Measurements from ENCODE around the gene ZNHIT6.

DNA sequence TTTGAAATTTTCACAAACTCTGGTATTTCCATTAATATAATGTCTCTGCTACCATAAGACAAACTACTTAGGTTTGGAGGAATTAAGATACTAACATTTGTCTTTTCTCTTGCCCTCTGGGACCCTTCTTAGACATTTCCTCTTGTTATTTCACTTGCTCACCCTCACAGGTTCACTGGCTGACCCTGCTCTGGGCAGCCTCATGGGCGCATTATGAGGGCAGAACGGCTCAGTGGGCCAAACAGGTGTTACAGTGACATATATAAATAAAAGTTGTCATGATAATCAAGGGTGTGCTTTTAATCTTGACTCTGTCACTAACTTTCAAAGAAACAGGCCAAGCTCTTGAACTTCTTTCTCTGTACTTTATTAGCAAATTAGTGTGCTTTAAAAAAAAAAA, 46.5 kb downstream of the ZNHIT6 start:
- TF ChIP-seq CTCF (IDR thresholded peaks at IDR 0.05) (no peak), POLR2A (IDR thresholded peaks at IDR 0.05) (no peak)

Data from breast epithelium (tissue), 3 donors.